Bronchial epithelial cell (primary cell): ENCODE results near the gene UBTD1. TPM values are rescaled to one million over a fixed set of nuclear protein-coding genes. Genes with fewer than 3 reads are reported as not detected.

Source experiments
- DNase-seq: peaks from one replicate; pipeline ENCODE4 v3.0.0-alpha.2; 2010; ENCODE audit warnings: low read depth
- FAIRE-seq: peaks from 2 replicates; lab custom pipeline; 2011; peaks lifted over from hg19 to GRCh38; lab: Jason Lieb, UNC
- H3K27me3 ChIP-seq: 2 replicates; pipeline ENCODE4 v1.5.1; 2011; ENCODE audit warnings: low read length; ENCODE audit not compliant: control insufficient read depth, insufficient read depth
- H3K36me3 ChIP-seq: 2 replicates; pipeline ENCODE4 v1.5.1; 2011; ENCODE audit warnings: low read length; ENCODE audit not compliant: control insufficient read depth, insufficient read depth
- H3K4me3 ChIP-seq: 2 replicates; pipeline ENCODE4 v1.5.1; 2011; ENCODE audit warnings: mild to moderate bottlenecking, low read depth, low read length, control low read depth
- CTCF ChIP-seq: IDR thresholded peaks from 2 replicates; pipeline ENCODE4 v1.5.1; 2011; ENCODE audit warnings: mild to moderate bottlenecking, moderate library complexity, low read length, control low read depth, inconsistent platforms; ENCODE audit not compliant: insufficient read depth, severe bottlenecking
- total RNA-seq: library from RNA; depleted of rRNA; stranded (reverse); fragments of >200 nt; gene quantifications from 2 replicates; pipeline ENCODE4 v1.2.1, GENCODE V29; 2014

Gene UBTD1
- total RNA-seq, 1 donor from 2014 or later = 11.1 TPM

- no peak for FAIRE-seq
- TF ChIP-seq CTCF = no peak
- H3K4me3 ChIP-seq = no peak overlapping the region
Measured at GRCh38 chr10:97566336-97566996, 67.7 kb downstream of the UBTD1 start.

GRCh38 chr10:97567891-97568290 lies 69.2 kb downstream of the UBTD1 start:
- Histone ChIP-seq H3K36me3 (peaks cover 3% of the 10 kb centered on the region), H3K4me3 (no peak overlapping the region), H3K27me3 (no peaks in the 10 kb centered on the region)
- TF ChIP-seq CTCF = no peak
- DNase-seq (no peak), FAIRE-seq (no peak)

More at GRCh38 chr10:97566336-97566996, 67.7 kb downstream of the UBTD1 start:
- Histone ChIP-seq H3K27me3 (no peaks in the 10 kb centered on the region), H3K36me3 (peaks cover 3% of the 10 kb centered on the region)
- DNase-seq = peak; percentile 37

- no peaks in the 10 kb centered on the region for H3K27me3 ChIP-seq
- H3K36me3 ChIP-seq = peaks cover 3% of the 10 kb centered on the region
- no peak for DNase-seq
- no peak for FAIRE-seq
- no peak overlapping the region for H3K4me3 ChIP-seq
- TF ChIP-seq CTCF = no peak
Measured at GRCh38 chr10:97570146-97570788, 71.5 kb downstream of the UBTD1 start.

GRCh38 chr10:97570789-97571471 lies 72.2 kb downstream of the UBTD1 start:
- FAIRE-seq = no peak
- TF ChIP-seq CTCF = no peak
- DNase-seq = no peak
- H3K4me3 ChIP-seq = no peak overlapping the region
- H3K36me3 ChIP-seq = peaks cover 3% of the 10 kb centered on the region
- no peaks in the 10 kb centered on the region for H3K27me3 ChIP-seq

- FAIRE-seq = peak; percentile 98
- peak; percentile 98 for DNase-seq
Measured at GRCh38 chr10:97571622-97572021, 72.9 kb downstream of the UBTD1 start.

More at GRCh38 chr10:97571622-97572021, 72.9 kb downstream of the UBTD1 start:
- no peak for TF ChIP-seq CTCF
- H3K4me3 ChIP-seq = no peak overlapping the region
- H3K27me3 ChIP-seq = no peaks in the 10 kb centered on the region
- H3K36me3 ChIP-seq = peaks cover 3% of the 10 kb centered on the region
